ENCODE results near the gene RHBDF2.

DNA sequence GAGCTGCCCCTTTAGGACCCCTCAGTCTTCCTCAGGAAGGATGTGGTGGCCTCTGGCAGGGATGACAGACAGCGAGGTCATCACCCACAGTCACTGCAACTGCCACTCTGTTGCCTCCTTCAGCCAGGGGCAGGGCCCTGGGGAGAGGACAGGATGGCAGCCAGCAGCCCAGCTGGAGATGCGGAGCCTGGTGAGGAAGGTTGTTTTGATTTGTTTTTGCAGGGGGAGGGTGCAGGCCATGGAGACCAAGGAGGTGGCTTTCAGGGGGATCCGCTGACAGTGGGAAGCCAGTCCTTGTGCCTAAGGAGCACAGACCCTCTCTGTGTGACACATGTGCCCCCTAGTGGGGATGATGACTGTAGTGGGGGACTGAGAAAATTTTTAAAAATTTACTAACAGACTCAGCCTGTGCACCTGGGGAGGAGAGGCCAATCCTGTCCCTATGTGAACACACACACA is 46.0 kb upstream of the RHBDF2 start:
- TF ChIP-seq CTCF (IDR thresholded peaks at IDR 0.05 in 4 of 5, conservative IDR thresholded peaks at IDR 0.05 in 1 of 5) (peak; percentile 38 to 82 (median 81)), POLR2A (IDR thresholded peaks at IDR 0.05) (no peak)
